IMR-90 (cell line): ENCODE measurements around the gene CTBP2.

Source experiments
- CEBPB ChIP-seq: IDR thresholded peaks from 2 replicates; pipeline ENCODE4 v1.6.1; 2012; ENCODE audit warnings: low read depth, low read length, improper control_type of control experiment
- CTCF ChIP-seq: conservative IDR thresholded peaks from 2 replicates; pipeline ENCODE4 v1.5.1; 2012; ENCODE audit warnings: mild to moderate bottlenecking, low read depth, low read length, improper control_type of control experiment
- FOS ChIP-seq: fragments of 150-350 bp; IDR thresholded peaks from 2 replicates; pipeline ENCODE4 v1.6.1; 2016; ENCODE audit warnings: low read depth, low read length
- MAFK ChIP-seq: IDR thresholded peaks from 2 replicates; pipeline ENCODE4 v1.6.1; 2012; ENCODE audit warnings: low read depth, low read length, improper control_type of control experiment
- MAZ ChIP-seq: IDR thresholded peaks from 2 replicates; pipeline ENCODE4 v1.6.1; 2012; ENCODE audit warnings: low read depth, mild to moderate bottlenecking, low read length, improper control_type of control experiment, moderate library complexity, borderline replicate concordance
- NFE2L2 ChIP-seq: fragments of 150-350 bp; IDR thresholded peaks from 2 replicates; pipeline ENCODE4 v1.6.1; 2016; ENCODE audit warnings: low read depth, mild to moderate bottlenecking, low read length
- POLR2A ChIP-seq: IDR thresholded peaks from 2 replicates; pipeline ENCODE4 v1.6.1; 2012; ENCODE audit warnings: mild to moderate bottlenecking, low read depth, low read length
- RAD21 ChIP-seq: IDR thresholded peaks from 2 replicates; pipeline ENCODE4 v1.6.1; 2012; ENCODE audit warnings: low read length, improper control_type of control experiment
- RCOR1 ChIP-seq: IDR thresholded peaks from 2 replicates; pipeline ENCODE4 v1.6.1; 2012; ENCODE audit warnings: mild to moderate bottlenecking, low read length, improper control_type of control experiment; ENCODE audit not compliant: insufficient replicate concordance
- RFX5 ChIP-seq: IDR thresholded peaks from 2 replicates; pipeline ENCODE4 v1.8.0; 2012; ENCODE audit warnings: low read depth, mild to moderate bottlenecking, low read length, moderate library complexity
- SMC3 ChIP-seq: fragments of 150-350 bp; IDR thresholded peaks from 2 replicates; pipeline ENCODE4 v1.6.1; 2016; ENCODE audit warnings: low read depth, mild to moderate bottlenecking, antibody characterized with exemption, low read length, moderate library complexity
- USF2 ChIP-seq: fragments of 150-350 bp; IDR thresholded peaks from 2 replicates; pipeline ENCODE4 v1.6.1; 2017; ENCODE audit warnings: mild to moderate bottlenecking, antibody characterized with exemption, low read length, low read depth

- TF ChIP-seq CTCF = no peak
- no peak for TF ChIP-seq POLR2A
- TF ChIP-seq RFX5 = no peak
- peak; percentile 38; the same call in 1 of the 2 replicates for TF ChIP-seq CEBPB
- no peak for TF ChIP-seq RAD21
- TF ChIP-seq MAFK = no peak
- TF ChIP-seq MAZ = no peak
- TF ChIP-seq SMC3 = no peak
- no peak for TF ChIP-seq USF2
- no peak for TF ChIP-seq NFE2L2
- no peak for TF ChIP-seq FOS
- no peak for TF ChIP-seq RCOR1
Observed at GRCh38 chr10:124949543-124949942, 210.8 kb downstream of the CTBP2 start.
